ENCODE data around the gene BNC1.

DNA sequence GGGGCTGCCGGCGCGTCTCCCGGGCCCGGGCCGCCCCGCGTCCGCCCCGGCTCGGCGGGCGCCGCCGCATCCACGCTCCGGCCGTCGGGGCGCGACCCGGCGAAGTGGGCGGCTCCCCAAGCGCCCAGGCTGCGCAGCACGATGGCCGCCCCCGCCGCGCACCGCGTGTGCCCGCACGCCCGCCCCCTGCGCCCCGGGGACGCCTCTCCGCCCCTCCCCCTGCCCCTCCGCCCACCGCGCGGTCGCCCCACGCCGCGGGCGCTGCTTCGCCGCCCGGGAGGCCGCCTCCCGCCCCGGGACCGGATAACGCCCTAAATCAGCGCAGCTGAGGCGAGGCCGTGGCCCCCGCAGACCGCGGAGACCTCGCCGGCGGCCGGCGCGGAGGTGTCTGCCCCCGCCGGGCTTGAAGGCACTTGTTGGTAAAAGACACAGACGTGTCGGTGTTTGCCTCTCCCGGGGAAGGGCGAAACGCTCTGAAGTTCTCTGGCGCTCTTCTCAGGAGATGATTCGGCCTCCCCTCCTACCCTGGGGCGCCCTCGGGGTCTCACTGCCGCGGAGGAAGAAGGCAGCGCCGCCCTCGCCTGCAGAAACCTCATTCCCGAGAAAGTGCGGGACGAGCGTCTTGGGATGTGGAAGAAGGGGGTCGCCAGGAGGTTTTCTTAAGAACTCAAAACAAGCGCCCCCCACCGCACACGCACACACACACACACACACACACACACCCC lies at the start of gene BNC1:
- TF ChIP-seq, protein P1, sequence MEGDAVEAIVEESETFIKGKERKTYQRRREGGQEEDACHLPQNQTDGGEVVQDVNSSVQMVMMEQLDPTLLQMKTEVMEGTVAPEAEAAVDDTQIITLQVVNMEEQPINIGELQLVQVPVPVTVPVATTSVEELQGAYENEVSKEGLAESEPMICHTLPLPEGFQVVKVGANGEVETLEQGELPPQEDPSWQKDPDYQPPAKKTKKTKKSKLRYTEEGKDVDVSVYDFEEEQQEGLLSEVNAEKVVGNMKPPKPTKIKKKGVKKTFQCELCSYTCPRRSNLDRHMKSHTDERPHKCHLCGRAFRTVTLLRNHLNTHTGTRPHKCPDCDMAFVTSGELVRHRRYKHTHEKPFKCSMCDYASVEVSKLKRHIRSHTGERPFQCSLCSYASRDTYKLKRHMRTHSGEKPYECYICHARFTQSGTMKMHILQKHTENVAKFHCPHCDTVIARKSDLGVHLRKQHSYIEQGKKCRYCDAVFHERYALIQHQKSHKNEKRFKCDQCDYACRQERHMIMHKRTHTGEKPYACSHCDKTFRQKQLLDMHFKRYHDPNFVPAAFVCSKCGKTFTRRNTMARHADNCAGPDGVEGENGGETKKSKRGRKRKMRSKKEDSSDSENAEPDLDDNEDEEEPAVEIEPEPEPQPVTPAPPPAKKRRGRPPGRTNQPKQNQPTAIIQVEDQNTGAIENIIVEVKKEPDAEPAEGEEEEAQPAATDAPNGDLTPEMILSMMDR (IDR thresholded peaks at IDR 0.05) = no peak
- TF ChIP-seq EZH2phosphoT487 (IDR thresholded peaks at IDR 0.05) (peak; percentile 72), EZH2 (IDR thresholded peaks at IDR 0.05) (peak; percentile 68)

Measured in neural progenitor cell (in vitro differentiated cells).